Prostate gland (tissue), 2 donors: ENCODE results near the gene BMP4.

Experiments
- POLR2AphosphoS5 ChIP-seq: sonication (generic); formaldehyde crosslinking; IDR thresholded peaks from one replicate; pipeline ENCODE4 v1.6.1; 2017; ENCODE audit warnings: antibody characterized with exemption
- TF ChIP-seq, protein P1 (sequence below), 4 experiments: fragments of 200-600 bp in 2 of 4; fragments of 450-650 bp in 2 of 4; sonication (generic) in 2 of 4; IDR thresholded peaks; 1 replicate in 3 of 4; 2 replicates in 1 of 4; pipeline ENCODE4 v1.5.1; 2016 to 2019; ENCODE audit warnings: antibody characterized with exemption in 4 of 4, mild to moderate bottlenecking in 2 of 4, moderate library complexity in 2 of 4

DNA sequence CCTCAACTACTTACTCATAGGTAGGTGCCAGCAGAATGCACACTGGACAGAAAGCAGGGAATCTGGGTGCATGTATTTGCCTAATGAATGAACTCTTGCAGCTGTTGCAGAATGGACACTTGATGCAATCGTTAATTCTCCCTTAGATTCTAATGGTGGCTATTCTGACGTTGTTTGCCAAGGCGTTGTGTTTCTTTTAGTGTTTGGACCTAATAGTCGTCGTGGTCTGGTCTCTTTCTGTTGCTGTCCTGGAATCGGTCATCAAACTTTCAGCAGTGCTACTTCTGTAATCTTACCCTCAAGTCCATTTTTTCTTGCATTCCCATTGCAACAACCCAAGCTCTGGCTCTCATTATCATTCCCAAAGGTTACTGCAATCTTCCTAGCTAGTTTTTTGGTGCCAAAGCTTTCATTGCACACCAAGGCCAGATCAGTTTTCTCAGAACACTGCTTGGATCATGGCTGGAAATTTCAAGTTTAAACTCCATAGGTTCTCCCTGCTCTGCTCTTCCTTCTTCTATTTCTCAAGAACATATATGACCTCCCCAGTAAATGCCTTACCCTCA, 31.3 kb downstream of the BMP4 start:
- TF ChIP-seq, protein P1, sequence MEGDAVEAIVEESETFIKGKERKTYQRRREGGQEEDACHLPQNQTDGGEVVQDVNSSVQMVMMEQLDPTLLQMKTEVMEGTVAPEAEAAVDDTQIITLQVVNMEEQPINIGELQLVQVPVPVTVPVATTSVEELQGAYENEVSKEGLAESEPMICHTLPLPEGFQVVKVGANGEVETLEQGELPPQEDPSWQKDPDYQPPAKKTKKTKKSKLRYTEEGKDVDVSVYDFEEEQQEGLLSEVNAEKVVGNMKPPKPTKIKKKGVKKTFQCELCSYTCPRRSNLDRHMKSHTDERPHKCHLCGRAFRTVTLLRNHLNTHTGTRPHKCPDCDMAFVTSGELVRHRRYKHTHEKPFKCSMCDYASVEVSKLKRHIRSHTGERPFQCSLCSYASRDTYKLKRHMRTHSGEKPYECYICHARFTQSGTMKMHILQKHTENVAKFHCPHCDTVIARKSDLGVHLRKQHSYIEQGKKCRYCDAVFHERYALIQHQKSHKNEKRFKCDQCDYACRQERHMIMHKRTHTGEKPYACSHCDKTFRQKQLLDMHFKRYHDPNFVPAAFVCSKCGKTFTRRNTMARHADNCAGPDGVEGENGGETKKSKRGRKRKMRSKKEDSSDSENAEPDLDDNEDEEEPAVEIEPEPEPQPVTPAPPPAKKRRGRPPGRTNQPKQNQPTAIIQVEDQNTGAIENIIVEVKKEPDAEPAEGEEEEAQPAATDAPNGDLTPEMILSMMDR (IDR thresholded peaks at IDR 0.05) = no peak
- TF ChIP-seq POLR2AphosphoS5 = no peak
